Frontal cortex (tissue), 4 donors: ENCODE data around the gene PRDM12. TPM values are rescaled to one million over a fixed set of nuclear protein-coding genes. Genes with fewer than 3 reads are reported as not detected.

Experiments used
- DNase-seq, 2 donors: peaks; one replicate each; pipeline ENCODE4 v3.0.0; 2012; ENCODE audit warnings: low spot score in 2 of 2
- FAIRE-seq: peaks from 2 replicates; lab custom pipeline; 2012; peaks lifted over from hg19 to GRCh38; lab: Jason Lieb, UNC
- total RNA-seq: library from RNA; depleted of rRNA; stranded (reverse); fragments of >200 nt; gene quantifications from one replicate; pipeline ENCODE4 v1.2.3, GENCODE V29; 2014
- donor health status: control.
- donor health status: control.
- donor health status: control.

The PRDM12 gene
- total RNA-seq, 1 donor from 2014 or later, result 0.41 TPM

- DNase-seq (no peak), FAIRE-seq (no peak)
These were observed 28.4 kb upstream of the PRDM12 start for GRCh38 chr9:130635721-130636647.

GRCh38 chr9:130636648-130637020 is 27.8 kb upstream of the PRDM12 start:
- no peak for FAIRE-seq
- DNase-seq, result no peak

GRCh38 chr9:130638284-130639123 is 25.9 kb upstream of the PRDM12 start:
- DNase-seq (no peak), FAIRE-seq (no peak)

GRCh38 chr9:130639124-130639765 is 25.1 kb upstream of the PRDM12 start:
- FAIRE-seq, result no peak
- no peak for DNase-seq

GRCh38 chr9:130639866-130640555 is 24.4 kb upstream of the PRDM12 start:
- DNase-seq (no peak), FAIRE-seq (no peak)

GRCh38 chr9:130640681-130641080 is 23.7 kb upstream of the PRDM12 start:
- DNase-seq (no peak), FAIRE-seq (no peak)

GRCh38 chr9:130642926-130643325 is 21.5 kb upstream of the PRDM12 start:
- DNase-seq, result no peak
- no peak for FAIRE-seq

GRCh38 chr9:130651221-130651620 is 13.2 kb upstream of the PRDM12 start:
- DNase-seq, result no peak
- no peak for FAIRE-seq

GRCh38 chr9:130651752-130652151 is 12.6 kb upstream of the PRDM12 start:
- no peak for FAIRE-seq

GRCh38 chr9:130654879-130655278 is 9.5 kb upstream of the PRDM12 start:
- DNase-seq (no peak), FAIRE-seq (no peak)

More at GRCh38 chr9:130651752-130652151, 12.6 kb upstream of the PRDM12 start:
- no peak for DNase-seq

GRCh38 chr9:130658893-130659698 is 5.3 kb upstream of the PRDM12 start:
- no peak for DNase-seq
- FAIRE-seq, result no peak

- FAIRE-seq, result no peak
- no peak for DNase-seq
These were observed 4.6 kb upstream of the PRDM12 start for GRCh38 chr9:130659699-130660248.

- FAIRE-seq (no peak), DNase-seq (no peak)
These were observed 4.1 kb upstream of the PRDM12 start for GRCh38 chr9:130660326-130660682.

- FAIRE-seq (no peak), DNase-seq (no peak)
These were observed 3.5 kb upstream of the PRDM12 start for GRCh38 chr9:130660683-130661450.

GRCh38 chr9:130661451-130662098 is 2.8 kb upstream of the PRDM12 start:
- DNase-seq (no peak), FAIRE-seq (no peak)

- FAIRE-seq (no peak), DNase-seq (no peak)
These were observed 2.1 kb upstream of the PRDM12 start for GRCh38 chr9:130662099-130662969.

GRCh38 chr9:130662970-130663257 is 1.5 kb upstream of the PRDM12 start:
- DNase-seq (no peak), FAIRE-seq (no peak)
